ENCODE data around the gene HMHB1. TPM values are rescaled to one million over a fixed set of nuclear protein-coding genes. Genes with fewer than 3 reads are reported as not detected.

Gene HMHB1
- not detected in 2 replicates for total RNA-seq

DNA sequence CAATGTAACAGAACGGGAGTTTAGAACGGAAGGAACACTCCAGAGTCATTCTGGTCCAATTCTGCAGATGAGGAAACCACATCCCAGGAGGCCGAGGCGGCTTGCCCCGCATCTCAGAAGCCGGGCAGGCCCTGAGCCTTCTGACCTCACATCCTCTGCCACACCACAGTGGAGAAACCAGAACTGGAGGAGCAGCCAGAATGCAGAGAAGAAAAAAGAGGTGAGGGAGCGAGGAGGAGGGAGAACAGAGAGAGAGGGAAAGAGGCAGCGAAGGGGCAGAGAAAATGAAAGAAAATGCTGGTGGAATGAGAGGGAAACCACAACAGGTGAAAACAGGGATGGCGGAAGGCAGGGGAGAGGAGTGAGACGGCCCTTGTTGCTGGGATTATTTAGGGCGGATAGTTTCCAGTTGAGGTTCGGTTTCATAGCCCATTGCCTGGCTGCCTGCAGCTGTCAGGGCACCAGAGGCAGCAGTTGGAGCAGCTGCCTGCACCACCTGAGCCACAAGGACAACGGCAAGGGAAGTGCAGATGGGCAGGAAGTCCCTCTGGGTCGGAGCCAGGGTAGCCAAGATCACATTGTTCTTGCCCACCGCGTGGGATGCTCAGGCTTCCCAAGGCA is at the start of gene HMHB1:
TSS of gene HMHB1 (plus strand) at position 77 of the 621 bp plus-strand sequence.

